K562 (cell line): Measurements from ENCODE around the gene ZNF322. TPM values are rescaled to one million over a fixed set of nuclear protein-coding genes. Genes with fewer than 3 reads are reported as not detected.

Experiments used
- CEBPG ChIP-seq, 3 experiments: fragments of 200-800 bp in 1 of 3; sonication (Bioruptor generic) in 1 of 3; sonication (generic) in 1 of 3; formaldehyde crosslinking in 1 of 3; IDR thresholded peaks in 2 of 3; conservative IDR thresholded peaks in 1 of 3; 2 replicates each; pipeline versions ENCODE4 v1.6.1 to v1.8.0; 2016 to 2022; ENCODE audit warnings: missing compliant biosample characterization in 2 of 3, missing genetic modification characterization in 2 of 3, mild to moderate bottlenecking in 1 of 3, missing genetic modification reagents in 1 of 3
- CHD1 ChIP-seq: fragments of 200-600 bp; sonication (generic); IDR thresholded peaks from one replicate; pipeline ENCODE4 v1.6.1; 2012; ENCODE audit warnings: mild to moderate bottlenecking, moderate library complexity, low read length, inconsistent platforms
- EP300 ChIP-seq: IDR thresholded peaks from 2 replicates; pipeline ENCODE4 v1.6.1; 2012; ENCODE audit warnings: low read length, improper control_type of control experiment
- NCOA6 ChIP-seq: fragments of 450-650 bp; IDR thresholded peaks from 2 replicates; pipeline ENCODE4 v1.6.1; 2017; ENCODE audit warnings: mild to moderate bottlenecking
- ZBTB17 ChIP-seq: fragments of 450-650 bp; formaldehyde crosslinking; IDR thresholded peaks from 2 replicates; pipeline ENCODE4 v1.4.0; 2020; ENCODE audit warnings: mild to moderate bottlenecking
- polyA plus RNA-seq, 8 experiments: library from polyadenylated mRNA; depleted of rRNA in 4 of 8; stranded (reverse) in 5 of 8; unstranded in 3 of 8; fragments of >200 nt; fragmentation: Nextera tagmentation in 2 of 8; fragmentation: Illumina TruSeq in 1 of 8; extraction: Ambion mirVana in 2 of 8; extraction: Trizol in 1 of 8; gene quantifications; 2 replicates each; pipeline versions ENCODE4 v1.2.1 to v1.2.3, GENCODE V29; 2011 to 2014; ENCODE audit warnings: inconsistent platforms in 1 of 8, missing spikeins in 1 of 8
- total RNA-seq, 7 experiments: library from RNA; depleted of rRNA in 6 of 7; stranded (reverse); fragments of >200 nt in 6 of 7; fragmentation: Illumina TruSeq in 2 of 7; extraction: Trizol in 2 of 7; gene quantifications; 2 replicates each; pipeline versions ENCODE4 v1.2.1 to v1.2.3, GENCODE V29; 2011 to 2021; ENCODE audit warnings: low replicate concordance in 1 of 7
- TF ChIP-seq, protein P1 (sequence below): conservative IDR thresholded peaks from 2 replicates; pipeline ENCODE4 v1.6.1; 2011; ENCODE audit warnings: low read depth, mild to moderate bottlenecking, low read length; ENCODE audit not compliant: control insufficient read depth
- TF ChIP-seq, protein P2 (sequence below): fragments of 450-650 bp; IDR thresholded peaks from 2 replicates; pipeline ENCODE4 v1.6.1; 2016; ENCODE audit warnings: mild to moderate bottlenecking, moderate library complexity

The ZNF322 gene
- total and polyA plus RNA-seq, 9 of the 15 experiments (the other 6 are each of a cell fraction or from before 2014, with no cell fraction given), result 4.7 to 31.2 (median 18.7) TPM

DNA sequence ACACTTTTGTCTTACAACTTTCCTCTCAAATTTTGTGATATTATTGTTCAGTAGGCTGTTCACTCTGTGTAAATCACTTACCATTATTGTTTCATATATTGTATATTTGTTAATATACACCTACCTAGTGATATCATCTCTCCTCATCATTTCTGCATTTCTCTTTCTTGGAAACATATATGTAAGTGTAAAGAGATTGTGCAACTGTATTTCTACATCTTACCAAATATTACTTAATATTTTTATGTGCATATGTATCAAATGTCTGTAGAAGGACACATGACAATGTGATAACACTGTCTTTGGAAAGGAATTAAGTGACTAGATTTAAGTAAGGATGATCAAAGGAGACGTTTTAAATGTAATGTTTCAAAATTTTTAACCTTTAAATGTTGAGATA lies 30.2 kb downstream of the ZNF322 start (continued):
- TF ChIP-seq, protein P1, sequence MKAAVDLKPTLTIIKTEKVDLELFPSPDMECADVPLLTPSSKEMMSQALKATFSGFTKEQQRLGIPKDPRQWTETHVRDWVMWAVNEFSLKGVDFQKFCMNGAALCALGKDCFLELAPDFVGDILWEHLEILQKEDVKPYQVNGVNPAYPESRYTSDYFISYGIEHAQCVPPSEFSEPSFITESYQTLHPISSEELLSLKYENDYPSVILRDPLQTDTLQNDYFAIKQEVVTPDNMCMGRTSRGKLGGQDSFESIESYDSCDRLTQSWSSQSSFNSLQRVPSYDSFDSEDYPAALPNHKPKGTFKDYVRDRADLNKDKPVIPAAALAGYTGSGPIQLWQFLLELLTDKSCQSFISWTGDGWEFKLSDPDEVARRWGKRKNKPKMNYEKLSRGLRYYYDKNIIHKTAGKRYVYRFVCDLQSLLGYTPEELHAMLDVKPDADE, result no peak
- TF ChIP-seq NCOA6, result no peak
- TF ChIP-seq CEBPG (CRISPR knock-in tag; IDR thresholded peaks at IDR 0.05), result no peak
- peak; percentile 21 to 69; a peak in 1 of 4 replicates for TF ChIP-seq CEBPG (tag; conservative IDR thresholded peaks at IDR 0.05 in 1 of 2, IDR thresholded peaks at IDR 0.05 in 1 of 2)
- no peak for TF ChIP-seq EP300
- TF ChIP-seq, protein P2, sequence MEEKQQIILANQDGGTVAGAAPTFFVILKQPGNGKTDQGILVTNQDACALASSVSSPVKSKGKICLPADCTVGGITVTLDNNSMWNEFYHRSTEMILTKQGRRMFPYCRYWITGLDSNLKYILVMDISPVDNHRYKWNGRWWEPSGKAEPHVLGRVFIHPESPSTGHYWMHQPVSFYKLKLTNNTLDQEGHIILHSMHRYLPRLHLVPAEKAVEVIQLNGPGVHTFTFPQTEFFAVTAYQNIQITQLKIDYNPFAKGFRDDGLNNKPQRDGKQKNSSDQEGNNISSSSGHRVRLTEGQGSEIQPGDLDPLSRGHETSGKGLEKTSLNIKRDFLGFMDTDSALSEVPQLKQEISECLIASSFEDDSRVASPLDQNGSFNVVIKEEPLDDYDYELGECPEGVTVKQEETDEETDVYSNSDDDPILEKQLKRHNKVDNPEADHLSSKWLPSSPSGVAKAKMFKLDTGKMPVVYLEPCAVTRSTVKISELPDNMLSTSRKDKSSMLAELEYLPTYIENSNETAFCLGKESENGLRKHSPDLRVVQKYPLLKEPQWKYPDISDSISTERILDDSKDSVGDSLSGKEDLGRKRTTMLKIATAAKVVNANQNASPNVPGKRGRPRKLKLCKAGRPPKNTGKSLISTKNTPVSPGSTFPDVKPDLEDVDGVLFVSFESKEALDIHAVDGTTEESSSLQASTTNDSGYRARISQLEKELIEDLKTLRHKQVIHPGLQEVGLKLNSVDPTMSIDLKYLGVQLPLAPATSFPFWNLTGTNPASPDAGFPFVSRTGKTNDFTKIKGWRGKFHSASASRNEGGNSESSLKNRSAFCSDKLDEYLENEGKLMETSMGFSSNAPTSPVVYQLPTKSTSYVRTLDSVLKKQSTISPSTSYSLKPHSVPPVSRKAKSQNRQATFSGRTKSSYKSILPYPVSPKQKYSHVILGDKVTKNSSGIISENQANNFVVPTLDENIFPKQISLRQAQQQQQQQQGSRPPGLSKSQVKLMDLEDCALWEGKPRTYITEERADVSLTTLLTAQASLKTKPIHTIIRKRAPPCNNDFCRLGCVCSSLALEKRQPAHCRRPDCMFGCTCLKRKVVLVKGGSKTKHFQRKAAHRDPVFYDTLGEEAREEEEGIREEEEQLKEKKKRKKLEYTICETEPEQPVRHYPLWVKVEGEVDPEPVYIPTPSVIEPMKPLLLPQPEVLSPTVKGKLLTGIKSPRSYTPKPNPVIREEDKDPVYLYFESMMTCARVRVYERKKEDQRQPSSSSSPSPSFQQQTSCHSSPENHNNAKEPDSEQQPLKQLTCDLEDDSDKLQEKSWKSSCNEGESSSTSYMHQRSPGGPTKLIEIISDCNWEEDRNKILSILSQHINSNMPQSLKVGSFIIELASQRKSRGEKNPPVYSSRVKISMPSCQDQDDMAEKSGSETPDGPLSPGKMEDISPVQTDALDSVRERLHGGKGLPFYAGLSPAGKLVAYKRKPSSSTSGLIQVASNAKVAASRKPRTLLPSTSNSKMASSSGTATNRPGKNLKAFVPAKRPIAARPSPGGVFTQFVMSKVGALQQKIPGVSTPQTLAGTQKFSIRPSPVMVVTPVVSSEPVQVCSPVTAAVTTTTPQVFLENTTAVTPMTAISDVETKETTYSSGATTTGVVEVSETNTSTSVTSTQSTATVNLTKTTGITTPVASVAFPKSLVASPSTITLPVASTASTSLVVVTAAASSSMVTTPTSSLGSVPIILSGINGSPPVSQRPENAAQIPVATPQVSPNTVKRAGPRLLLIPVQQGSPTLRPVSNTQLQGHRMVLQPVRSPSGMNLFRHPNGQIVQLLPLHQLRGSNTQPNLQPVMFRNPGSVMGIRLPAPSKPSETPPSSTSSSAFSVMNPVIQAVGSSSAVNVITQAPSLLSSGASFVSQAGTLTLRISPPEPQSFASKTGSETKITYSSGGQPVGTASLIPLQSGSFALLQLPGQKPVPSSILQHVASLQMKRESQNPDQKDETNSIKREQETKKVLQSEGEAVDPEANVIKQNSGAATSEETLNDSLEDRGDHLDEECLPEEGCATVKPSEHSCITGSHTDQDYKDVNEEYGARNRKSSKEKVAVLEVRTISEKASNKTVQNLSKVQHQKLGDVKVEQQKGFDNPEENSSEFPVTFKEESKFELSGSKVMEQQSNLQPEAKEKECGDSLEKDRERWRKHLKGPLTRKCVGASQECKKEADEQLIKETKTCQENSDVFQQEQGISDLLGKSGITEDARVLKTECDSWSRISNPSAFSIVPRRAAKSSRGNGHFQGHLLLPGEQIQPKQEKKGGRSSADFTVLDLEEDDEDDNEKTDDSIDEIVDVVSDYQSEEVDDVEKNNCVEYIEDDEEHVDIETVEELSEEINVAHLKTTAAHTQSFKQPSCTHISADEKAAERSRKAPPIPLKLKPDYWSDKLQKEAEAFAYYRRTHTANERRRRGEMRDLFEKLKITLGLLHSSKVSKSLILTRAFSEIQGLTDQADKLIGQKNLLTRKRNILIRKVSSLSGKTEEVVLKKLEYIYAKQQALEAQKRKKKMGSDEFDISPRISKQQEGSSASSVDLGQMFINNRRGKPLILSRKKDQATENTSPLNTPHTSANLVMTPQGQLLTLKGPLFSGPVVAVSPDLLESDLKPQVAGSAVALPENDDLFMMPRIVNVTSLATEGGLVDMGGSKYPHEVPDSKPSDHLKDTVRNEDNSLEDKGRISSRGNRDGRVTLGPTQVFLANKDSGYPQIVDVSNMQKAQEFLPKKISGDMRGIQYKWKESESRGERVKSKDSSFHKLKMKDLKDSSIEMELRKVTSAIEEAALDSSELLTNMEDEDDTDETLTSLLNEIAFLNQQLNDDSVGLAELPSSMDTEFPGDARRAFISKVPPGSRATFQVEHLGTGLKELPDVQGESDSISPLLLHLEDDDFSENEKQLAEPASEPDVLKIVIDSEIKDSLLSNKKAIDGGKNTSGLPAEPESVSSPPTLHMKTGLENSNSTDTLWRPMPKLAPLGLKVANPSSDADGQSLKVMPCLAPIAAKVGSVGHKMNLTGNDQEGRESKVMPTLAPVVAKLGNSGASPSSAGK, result no peak
- TF ChIP-seq ZBTB17 (CRISPR knock-in tag), result no peak
- TF ChIP-seq CHD1, result no peak
